HG02885 (cell line): Measurements from ENCODE around the gene ERVFRD-1.

Experiments
- ATAC-seq: cut with Tn5 transposase; IDR thresholded peaks from one replicate; pipeline ENCODE4 v1.9.1; 2021; ENCODE audit warnings: mild to moderate bottlenecking; ENCODE audit not compliant: unreplicated experiment, poor library complexity

ERVFRD-1 gene

DNA sequence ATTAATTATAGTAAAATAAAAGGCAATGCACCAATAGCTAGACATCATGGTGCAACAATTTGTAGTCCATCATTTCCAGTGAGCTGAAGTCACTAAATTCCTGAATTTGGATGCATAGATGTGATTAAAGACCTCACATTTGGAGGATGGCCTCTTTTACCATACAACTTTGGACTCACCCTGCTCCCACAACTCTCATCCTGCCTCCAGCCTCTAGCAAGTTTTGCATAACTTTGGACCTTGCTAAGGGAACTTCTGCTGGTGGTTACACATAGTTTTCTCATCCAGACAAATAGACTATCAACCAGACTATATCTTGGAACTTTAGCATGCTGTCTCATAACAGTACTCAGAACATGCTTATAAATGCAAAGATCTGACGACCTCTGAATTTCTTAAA is 54.7 kb downstream of the ERVFRD-1 start:
- no peak for ATAC-seq

- ATAC-seq: no peak
These were observed 56.3 kb downstream of the ERVFRD-1 start for GRCh38 chr6:11055127-11055627.

DNA sequence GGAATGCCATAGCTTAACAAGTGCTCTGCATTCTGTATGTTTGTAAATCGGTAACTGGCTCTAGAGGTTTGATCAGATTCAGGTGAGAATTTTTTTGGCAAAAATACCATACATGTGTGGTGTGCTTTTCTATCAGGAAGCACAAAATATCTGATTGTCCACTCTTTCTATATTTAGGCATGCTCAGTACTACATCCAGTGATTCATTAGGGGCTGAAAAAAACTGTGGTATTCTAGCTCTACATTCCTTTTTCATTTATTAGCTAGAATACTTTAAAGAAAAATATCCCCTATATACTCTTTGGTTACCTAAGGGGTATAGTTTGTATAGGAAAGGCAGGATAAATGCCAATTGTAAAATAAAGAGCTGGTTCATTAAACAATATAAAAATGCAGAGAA is 56.8 kb downstream of the ERVFRD-1 start:
- no peak for ATAC-seq

- no peak for ATAC-seq
These were observed 58.2 kb downstream of the ERVFRD-1 start for GRCh38 chr6:11053307-11053706.
